Measurements from ENCODE around the gene COL23A1. TPM values are rescaled to one million over a fixed set of nuclear protein-coding genes. Genes with fewer than 3 reads are reported as not detected.

Gene COL23A1
- total and polyA plus RNA-seq, 2 of the 13 experiments (the other 11 are each of a cell fraction or from before 2014, with no cell fraction given): not detected

GRCh38 chr5:178626484-178627258 lies 36.5 kb upstream of the COL23A1 start, which contains the start of gene CLK4 (continued):
- TF ChIP-seq ZNF646 (CRISPR knock-in tag; IDR thresholded peaks at IDR 0.05) (peak; percentile 50; the same call in 1 of the 2 replicates), ZNF737 (CRISPR knock-in tag; IDR thresholded peaks at IDR 0.05; ENCODE audit: borderline replicate concordance) (0 out of 2 replicates have a peak, but pooled peaks have one; percentile 28), ZBTB4 (CRISPR knock-in tag; IDR thresholded peaks at IDR 0.05; ENCODE audit: borderline replicate concordance) (no peak), SCMH1 (CRISPR knock-in tag; IDR thresholded peaks at IDR 0.05; ENCODE audit: borderline replicate concordance) (no peak), TBL1XR1 (IDR thresholded peaks at IDR 0.05; ENCODE audit: borderline replicate concordance, low read length, partially characterized antibody) (no peak), ZKSCAN1 (IDR thresholded peaks at IDR 0.05; ENCODE audit: low read length) (no peak), SOX6 (IDR thresholded peaks at IDR 0.05) (no peak), SOX6 (CRISPR knock-in tag; IDR thresholded peaks at IDR 0.05) (peak; percentile 31; the same call in 1 of the 2 replicates), CBX2 (IDR thresholded peaks at IDR 0.05; ENCODE audit: low read depth, low read length) (no peak), CBX2 (CRISPR knock-in tag; IDR thresholded peaks at IDR 0.05; ENCODE audit: low read depth) (peak; percentile 43; the same call in 1 of the 2 replicates), FOXC1 (CRISPR knock-in tag; IDR thresholded peaks at IDR 0.05; ENCODE audit: borderline replicate concordance) (0 out of 2 replicates have a peak, but pooled peaks have one; percentile 56), ZNF33A (CRISPR knock-in tag; IDR thresholded peaks at IDR 0.05; ENCODE audit: borderline replicate concordance) (peak; percentile 91; the same call in 1 of the 2 replicates), ZUFSP (CRISPR knock-in tag; IDR thresholded peaks at IDR 0.05; ENCODE audit: borderline replicate concordance) (no peak), ZNF816 (CRISPR knock-in tag; IDR thresholded peaks at IDR 0.05; ENCODE audit: borderline replicate concordance) (peak; percentile 69; the same call in 1 of the 2 replicates)
